ENCODE results near the gene CHP1. TPM values are rescaled to one million over a fixed set of nuclear protein-coding genes. Genes with fewer than 3 reads are reported as not detected.

The CHP1 gene
- total RNA-seq, 1 experiment from 2014 or later, result 67.1 TPM

- CTCF ChIA-PET, result no interaction called here
- Mint-ChIP-seq H3K4me3 (ENCODE audit: low read depth, unreplicated experiment) (no peak overlapping the region), H3K9me3 (ENCODE audit: low read depth, unreplicated experiment) (no peaks in the 10 kb centered on the region), H3K4me1 (ENCODE audit: low read depth, unreplicated experiment) (no peaks in the 10 kb centered on the region), H3K27me3 (ENCODE audit: unreplicated experiment) (no peaks in the 10 kb centered on the region), H3K27ac (ENCODE audit: unreplicated experiment) (no peak overlapping the region), H3K36me3 (ENCODE audit: insufficient read depth, unreplicated experiment) (no peaks in the 10 kb centered on the region)
- intact Hi-C loops (cut with micrococcal nuclease; ENCODE audit: unreplicated experiment), result no loop called here
- TF ChIP-seq CTCF (IDR thresholded peaks at IDR 0.05; ENCODE audit: unreplicated experiment), result no peak
- BruUV-seq (replicated peaks), result no TSS peak
- no peak for DNase-seq
Observed at GRCh38 chr15:41215708-41216107, 15.4 kb upstream of the CHP1 start.

- TF ChIP-seq CTCF (IDR thresholded peaks at IDR 0.05; ENCODE audit: unreplicated experiment), result no peak
- Mint-ChIP-seq H3K27ac (ENCODE audit: unreplicated experiment) (no peak overlapping the region), H3K4me1 (ENCODE audit: low read depth, unreplicated experiment) (no peaks in the 10 kb centered on the region), H3K9me3 (ENCODE audit: low read depth, unreplicated experiment) (no peaks in the 10 kb centered on the region), H3K36me3 (ENCODE audit: insufficient read depth, unreplicated experiment) (no peaks in the 10 kb centered on the region), H3K4me3 (ENCODE audit: low read depth, unreplicated experiment) (no peak overlapping the region), H3K27me3 (ENCODE audit: unreplicated experiment) (peaks cover 9% of the 10 kb centered on the region)
- DNase-seq, result no peak
- intact Hi-C loops (cut with micrococcal nuclease; ENCODE audit: unreplicated experiment), result no loop called here
- CTCF ChIA-PET, result interaction anchor here (0.5 to 0.7 kb wide), 2 partner anchors 14 to 358 kb away, joined by 5 read pairs; no protein-coding TSS in a partner anchor
- no TSS peak for BruUV-seq (replicated peaks)
Observed at GRCh38 chr15:41218851-41219250, 12.2 kb upstream of the CHP1 start.

GRCh38 chr15:41219381-41219780 lies 11.7 kb upstream of the CHP1 start:
- no peaks in the 10 kb centered on the region for H3K36me3 Mint-ChIP-seq (ENCODE audit: insufficient read depth, unreplicated experiment)
- H3K27me3 Mint-ChIP-seq (ENCODE audit: unreplicated experiment), result peaks cover 9% of the 10 kb centered on the region
- no peak overlapping the region for H3K4me3 Mint-ChIP-seq (ENCODE audit: low read depth, unreplicated experiment)
- intact Hi-C loops (cut with micrococcal nuclease; ENCODE audit: unreplicated experiment), result no loop called here
- no peaks in the 10 kb centered on the region for H3K4me1 Mint-ChIP-seq (ENCODE audit: low read depth, unreplicated experiment)
- TF ChIP-seq CTCF (IDR thresholded peaks at IDR 0.05; ENCODE audit: unreplicated experiment), result no peak
- no peaks in the 10 kb centered on the region for H3K9me3 Mint-ChIP-seq (ENCODE audit: low read depth, unreplicated experiment)
- no TSS peak for BruUV-seq (replicated peaks)
- CTCF ChIA-PET, result no interaction called here
- no peak overlapping the region for H3K27ac Mint-ChIP-seq (ENCODE audit: unreplicated experiment)
- DNase-seq, result no peak

GRCh38 chr15:41230345-41230649 lies 771 bp upstream of the CHP1 start:
- peaks cover 10% of the 10 kb centered on the region for H3K4me1 Mint-ChIP-seq (ENCODE audit: low read depth, unreplicated experiment)
- H3K4me3 Mint-ChIP-seq (ENCODE audit: low read depth, unreplicated experiment), result peak overlapping the region; percentile 70
- DNase-seq, result no peak
- H3K9me3 Mint-ChIP-seq (ENCODE audit: low read depth, unreplicated experiment), result no peaks in the 10 kb centered on the region
- H3K36me3 Mint-ChIP-seq (ENCODE audit: insufficient read depth, unreplicated experiment), result peaks cover 22% of the 10 kb centered on the region
- no peaks in the 10 kb centered on the region for H3K27me3 Mint-ChIP-seq (ENCODE audit: unreplicated experiment)
- intact Hi-C loops (cut with micrococcal nuclease; ENCODE audit: unreplicated experiment), result no loop called here
- no peak overlapping the region for H3K27ac Mint-ChIP-seq (ENCODE audit: unreplicated experiment)
- no TSS peak for BruUV-seq (replicated peaks)
- TF ChIP-seq CTCF (IDR thresholded peaks at IDR 0.05; ENCODE audit: unreplicated experiment), result no peak
- CTCF ChIA-PET, result interaction anchor here (1.9 kb wide), 1 partner anchor 11 kb away, joined by 5 read pairs; no protein-coding TSS in a partner anchor

Measured in Calu3 (cell line).